Nephron progenitor cell (in vitro differentiated cells): Measurements from ENCODE around the gene FURIN.
A peak's percentile ranks its signal among the peaks of the same experiment; 100 is the strongest.
"Not testable (repeated sequence)": the region's sequence is repeated elsewhere in the genome, so short reads cannot be mapped to it uniquely, and the experiment has no call there.

ENCODE experiments used
- DNase-seq: peaks from one replicate; pipeline ENCODE4 v3.0.0; 2021
- H3K27ac Mint-ChIP-seq: 2 replicates; pipeline ENCODE4 v1.8.0; 2021; ENCODE audit warnings: mild to moderate bottlenecking, moderate library complexity, mixed read lengths
- H3K27me3 Mint-ChIP-seq: 2 replicates; pipeline ENCODE4 v1.8.0; 2021; ENCODE audit warnings: mild to moderate bottlenecking, low read depth, mixed read lengths; ENCODE audit not compliant: poor library complexity
- H3K36me3 Mint-ChIP-seq: 2 replicates; pipeline ENCODE4 v1.8.0; 2021; ENCODE audit warnings: low read depth, mixed read lengths
- H3K4me1 Mint-ChIP-seq: 2 replicates; pipeline ENCODE4 v1.8.0; 2021; ENCODE audit warnings: mixed read lengths
- H3K4me3 Mint-ChIP-seq: 2 replicates; pipeline ENCODE4 v1.8.0; 2021; ENCODE audit warnings: mild to moderate bottlenecking, moderate library complexity, mixed read lengths
- H3K9me3 Mint-ChIP-seq: 2 replicates; pipeline ENCODE4 v1.8.0; 2021; ENCODE audit warnings: mild to moderate bottlenecking, moderate library complexity, mixed read lengths
- CTCF ChIP-seq: fragments of 200-600 bp; sonication (generic); IDR thresholded peaks from 2 replicates; pipeline ENCODE4 v1.5.0; 2021; ENCODE audit warnings: antibody characterized with exemption

The FURIN gene

GRCh38 chr15:90868261-90868689 is at the start of gene FURIN:
Gene FURIN, plus strand, starts transcription at chr15:90868588. Its CDS starts 7,153 bp downstream, at chr15:90875741.
- peaks cover 72% of the 10 kb centered on the region for H3K4me1 Mint-ChIP-seq
- no peaks in the 10 kb centered on the region for H3K36me3 Mint-ChIP-seq
- no peak within 1 kb of the TSS for H3K27ac Mint-ChIP-seq
- H3K27me3 Mint-ChIP-seq, result peaks cover 3% of the 10 kb centered on the region
- DNase-seq, result no peak
- peak within 1 kb of the TSS; percentile 87 for H3K4me3 Mint-ChIP-seq
- no peaks in the 10 kb centered on the region for H3K9me3 Mint-ChIP-seq
- no peak for TF ChIP-seq CTCF

- H3K4me3 Mint-ChIP-seq, result no peak overlapping the region
- H3K9me3 Mint-ChIP-seq, result no peaks in the 10 kb centered on the region
- no peaks in the 10 kb centered on the region for H3K36me3 Mint-ChIP-seq
- peaks cover 25% of the 10 kb centered on the region for H3K4me1 Mint-ChIP-seq
- H3K27me3 Mint-ChIP-seq, result peaks cover 3% of the 10 kb centered on the region
- H3K27ac Mint-ChIP-seq, result no peak overlapping the region
- no peak for DNase-seq
- TF ChIP-seq CTCF, result no peak
Measured at GRCh38 chr15:90819390-90819789, 49.0 kb upstream of the FURIN start.

GRCh38 chr15:90819850-90820249 is 48.5 kb upstream of the FURIN start:
- H3K27ac Mint-ChIP-seq, result no peak overlapping the region
- peaks cover 25% of the 10 kb centered on the region for H3K4me1 Mint-ChIP-seq
- no peak for TF ChIP-seq CTCF
- H3K27me3 Mint-ChIP-seq, result peaks cover 3% of the 10 kb centered on the region
- H3K9me3 Mint-ChIP-seq, result peaks cover 1% of the 10 kb centered on the region
- no peak for DNase-seq
- no peak overlapping the region for H3K4me3 Mint-ChIP-seq
- no peaks in the 10 kb centered on the region for H3K36me3 Mint-ChIP-seq

GRCh38 chr15:90820481-90820880 is 47.9 kb upstream of the FURIN start:
- no peak overlapping the region for H3K4me3 Mint-ChIP-seq
- peaks cover 25% of the 10 kb centered on the region for H3K4me1 Mint-ChIP-seq
- no peaks in the 10 kb centered on the region for H3K36me3 Mint-ChIP-seq
- H3K27me3 Mint-ChIP-seq, result peaks cover 3% of the 10 kb centered on the region
- H3K27ac Mint-ChIP-seq, result no peak overlapping the region
- no peak for TF ChIP-seq CTCF
- DNase-seq, result no peak
- H3K9me3 Mint-ChIP-seq, result peaks cover 3% of the 10 kb centered on the region

- no peak overlapping the region for H3K27ac Mint-ChIP-seq
- TF ChIP-seq CTCF, result no peak
- peaks cover 25% of the 10 kb centered on the region for H3K4me1 Mint-ChIP-seq
- no peak for DNase-seq
- H3K9me3 Mint-ChIP-seq, result peaks cover 9% of the 10 kb centered on the region
- H3K27me3 Mint-ChIP-seq, result peaks cover 3% of the 10 kb centered on the region
- no peaks in the 10 kb centered on the region for H3K36me3 Mint-ChIP-seq
- H3K4me3 Mint-ChIP-seq, result no peak overlapping the region
Measured at GRCh38 chr15:90822204-90822955, 46.0 kb upstream of the FURIN start.

- H3K9me3 Mint-ChIP-seq, result peaks cover 9% of the 10 kb centered on the region
- no peak overlapping the region for H3K4me3 Mint-ChIP-seq
- H3K27me3 Mint-ChIP-seq, result peaks cover 3% of the 10 kb centered on the region
Measured at GRCh38 chr15:90823455-90823974, 44.9 kb upstream of the FURIN start.

GRCh38 chr15:90825115-90825899 is 43.1 kb upstream of the FURIN start:
- H3K9me3 Mint-ChIP-seq, H3K4me3 Mint-ChIP-seq, H3K36me3 Mint-ChIP-seq, H3K27ac Mint-ChIP-seq, DNase-seq: not testable (repeated sequence)
- Mint-ChIP-seq H3K4me1 (peaks cover 35% of the 10 kb centered on the region), H3K27me3 (peaks cover 12% of the 10 kb centered on the region)

More at GRCh38 chr15:90823455-90823974, 44.9 kb upstream of the FURIN start:
- Mint-ChIP-seq H3K4me1 (peaks cover 31% of the 10 kb centered on the region), H3K27ac (no peak overlapping the region), H3K36me3 (no peaks in the 10 kb centered on the region)
- TF ChIP-seq CTCF, result no peak
- DNase-seq, result no peak
